OCI-LY1 (cell line): ENCODE measurements around the gene AHCYL1.

Experiments used
- H2AFZ ChIP-seq: fragments of 200-600 bp; sonication (generic), shearing (Covaris generic); 2 replicates; pipeline ENCODE4 v1.6.0; 2014; ENCODE audit warnings: antibody characterized with exemption, mild to moderate bottlenecking, low read length
- H3F3A ChIP-seq: fragments of 200-600 bp; sonication (generic), shearing (Covaris generic); 2 replicates; pipeline ENCODE4 v1.6.0; 2014; ENCODE audit warnings: mild to moderate bottlenecking, antibody characterized with exemption, low read length, moderate library complexity; ENCODE audit not compliant: insufficient read depth
- H3K27ac ChIP-seq: fragments of 200-600 bp; sonication (generic); 2 replicates; pipeline ENCODE4 v1.5.1; 2014; ENCODE audit warnings: low read length, mixed run types, mild to moderate bottlenecking, low read depth; ENCODE audit not compliant: poor library complexity, severe bottlenecking
- H3K27me3 ChIP-seq: fragments of 200-600 bp; sonication (generic); 2 replicates; pipeline ENCODE4 v1.6.0; 2014; ENCODE audit warnings: antibody characterized with exemption, mild to moderate bottlenecking, low read length, moderate library complexity; ENCODE audit not compliant: insufficient read depth
- H3K36me3 ChIP-seq: fragments of 200-600 bp; sonication (generic); 2 replicates; pipeline ENCODE4 v1.6.1; 2014; ENCODE audit warnings: mild to moderate bottlenecking, antibody characterized with exemption, low read length, moderate library complexity, mixed read lengths; ENCODE audit not compliant: insufficient read depth
- H3K4me1 ChIP-seq: fragments of 200-600 bp; sonication (generic); 2 replicates; pipeline ENCODE4 v1.5.1; 2014; ENCODE audit warnings: mild to moderate bottlenecking, low read length, moderate library complexity; ENCODE audit not compliant: insufficient read depth, severe bottlenecking
- H3K4me2 ChIP-seq: fragments of 200-600 bp; sonication (generic), shearing (Covaris generic); 2 replicates; pipeline ENCODE4 v1.6.1; 2014; ENCODE audit warnings: low read length
- H3K4me3 ChIP-seq: fragments of 200-600 bp; sonication (generic); 2 replicates; pipeline ENCODE4 v1.5.1; 2014; ENCODE audit warnings: low read length, low read depth, mild to moderate bottlenecking, mixed read lengths; ENCODE audit not compliant: poor library complexity, severe bottlenecking
- H3K79me2 ChIP-seq: fragments of 200-600 bp; shearing (Covaris generic); 2 replicates; pipeline ENCODE4 v1.6.1; 2016; ENCODE audit warnings: mixed run types, low read length, mixed read lengths; ENCODE audit not compliant: insufficient read depth
- H3K9ac ChIP-seq: fragments of 200-600 bp; sonication (generic), shearing (Covaris generic); 2 replicates; pipeline ENCODE4 v1.6.1; 2014; ENCODE audit warnings: mild to moderate bottlenecking, low read length, mixed read lengths
- H3K9me2 ChIP-seq: fragments of 200-600 bp; sonication (generic), shearing (Covaris generic); 2 replicates; pipeline ENCODE4 v1.6.1; 2014; ENCODE audit warnings: low read depth, mild to moderate bottlenecking, low read length, mixed read lengths
- H3K9me3 ChIP-seq: fragments of 200-600 bp; shearing (Covaris generic); 2 replicates; pipeline ENCODE4 v1.6.1; 2014; ENCODE audit warnings: low read length, mixed read lengths
- H4K20me1 ChIP-seq: fragments of 200-600 bp; sonication (generic), shearing (Covaris generic); 2 replicates; pipeline ENCODE4 v1.6.0; 2016; ENCODE audit warnings: mild to moderate bottlenecking, low read length; ENCODE audit not compliant: insufficient read depth
- EZH2 ChIP-seq: fragments of 200-600 bp; sonication (generic), shearing (Covaris generic); IDR thresholded peaks from 2 replicates; pipeline ENCODE4 v1.8.0; 2017; ENCODE audit warnings: borderline replicate concordance, mixed run types, mild to moderate bottlenecking, antibody characterized with exemption, low read length, moderate library complexity, mixed read lengths
- TF ChIP-seq, protein P1 (sequence below): fragments of 200-600 bp; sonication (generic), shearing (Covaris generic); IDR thresholded peaks from 2 replicates; pipeline ENCODE4 v1.5.1; 2017; ENCODE audit warnings: mild to moderate bottlenecking, antibody characterized with exemption, low read length, moderate library complexity, mixed read lengths

The AHCYL1 gene

GRCh38 chr1:109981004-109981335, 3.6 kb upstream of the AHCYL1 start:
- H3K4me3 ChIP-seq: no peak overlapping the region
- H3K4me1 ChIP-seq: peaks cover 12% of the 10 kb centered on the region
- H3K9me2 ChIP-seq: no peaks in the 10 kb centered on the region
- H2AFZ ChIP-seq: no peak overlapping the region
- no peak overlapping the region for H3K9ac ChIP-seq
- peaks cover 9% of the 10 kb centered on the region; the same call in 1 of the 2 replicates for H3K27me3 ChIP-seq
- no peak for TF ChIP-seq EZH2
- TF ChIP-seq, protein P1, sequence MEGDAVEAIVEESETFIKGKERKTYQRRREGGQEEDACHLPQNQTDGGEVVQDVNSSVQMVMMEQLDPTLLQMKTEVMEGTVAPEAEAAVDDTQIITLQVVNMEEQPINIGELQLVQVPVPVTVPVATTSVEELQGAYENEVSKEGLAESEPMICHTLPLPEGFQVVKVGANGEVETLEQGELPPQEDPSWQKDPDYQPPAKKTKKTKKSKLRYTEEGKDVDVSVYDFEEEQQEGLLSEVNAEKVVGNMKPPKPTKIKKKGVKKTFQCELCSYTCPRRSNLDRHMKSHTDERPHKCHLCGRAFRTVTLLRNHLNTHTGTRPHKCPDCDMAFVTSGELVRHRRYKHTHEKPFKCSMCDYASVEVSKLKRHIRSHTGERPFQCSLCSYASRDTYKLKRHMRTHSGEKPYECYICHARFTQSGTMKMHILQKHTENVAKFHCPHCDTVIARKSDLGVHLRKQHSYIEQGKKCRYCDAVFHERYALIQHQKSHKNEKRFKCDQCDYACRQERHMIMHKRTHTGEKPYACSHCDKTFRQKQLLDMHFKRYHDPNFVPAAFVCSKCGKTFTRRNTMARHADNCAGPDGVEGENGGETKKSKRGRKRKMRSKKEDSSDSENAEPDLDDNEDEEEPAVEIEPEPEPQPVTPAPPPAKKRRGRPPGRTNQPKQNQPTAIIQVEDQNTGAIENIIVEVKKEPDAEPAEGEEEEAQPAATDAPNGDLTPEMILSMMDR: no peak
- H3K4me2 ChIP-seq: no peak overlapping the region
- H3K27ac ChIP-seq: no peak overlapping the region
- H3K36me3 ChIP-seq: no peaks in the 10 kb centered on the region
- no peaks in the 10 kb centered on the region for H3F3A ChIP-seq
- peaks cover 9% of the 10 kb centered on the region for H3K79me2 ChIP-seq
- no peaks in the 10 kb centered on the region for H4K20me1 ChIP-seq
- H3K9me3 ChIP-seq: no peaks in the 10 kb centered on the region

GRCh38 chr1:109983380-109984189, 980 bp upstream of the AHCYL1 start:
- Histone ChIP-seq H3K36me3 (no peaks in the 10 kb centered on the region), H3K27me3 (no peaks in the 10 kb centered on the region), H3K9ac (no peak overlapping the region; the same call in 1 of the 2 replicates), H3K79me2 (peaks cover 18% of the 10 kb centered on the region), H3K4me1 (peaks cover 23% of the 10 kb centered on the region), H2AFZ (no peak overlapping the region), H3K9me2 (no peaks in the 10 kb centered on the region), H3K4me2 (no peak overlapping the region), H3F3A (no peaks in the 10 kb centered on the region), H4K20me1 (no peaks in the 10 kb centered on the region), H3K27ac (no peak overlapping the region), H3K4me3 (no peak overlapping the region), H3K9me3 (no peaks in the 10 kb centered on the region)
- TF ChIP-seq, protein P1: no peak
- TF ChIP-seq EZH2: no peak

DNA sequence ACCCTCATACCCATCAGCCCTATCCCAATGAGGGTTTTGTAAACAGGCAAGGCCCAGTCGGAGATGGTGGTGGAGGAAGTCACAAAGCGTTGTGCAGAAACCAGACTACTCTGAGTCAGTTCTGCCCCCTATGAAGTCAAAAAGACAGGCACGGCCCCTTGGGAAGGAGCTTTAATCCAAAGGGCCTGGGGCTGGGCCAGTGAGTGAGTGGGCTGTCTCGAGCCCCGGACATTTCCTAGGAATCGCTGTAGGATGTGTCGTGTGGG, 442 bp upstream of the AHCYL1 start:
- H3K9ac ChIP-seq: no peak overlapping the region; the same call in 1 of the 2 replicates
- peaks cover 23% of the 10 kb centered on the region for H3K4me1 ChIP-seq

More for the DNA sequence above, 442 bp upstream of the AHCYL1 start:
- Histone ChIP-seq H3K4me3 (peak overlapping the region; percentile 98), H3K4me2 (peak overlapping the region; percentile 15; the same call in 1 of the 2 replicates), H3K9me2 (no peaks in the 10 kb centered on the region), H3K27ac (no peak overlapping the region), H3K36me3 (no peaks in the 10 kb centered on the region), H3K27me3 (no peaks in the 10 kb centered on the region), H4K20me1 (no peaks in the 10 kb centered on the region), H3K79me2 (peaks cover 18% of the 10 kb centered on the region), H3K9me3 (no peaks in the 10 kb centered on the region), H3F3A (no peaks in the 10 kb centered on the region), H2AFZ (no peak overlapping the region)
- TF ChIP-seq, protein P1: no peak
- no peak for TF ChIP-seq EZH2
